HCT116 (cell line): ENCODE results near the gene VRK3.

Experiments used
- ATF3 ChIP-seq: IDR thresholded peaks from 2 replicates; pipeline ENCODE4 v1.6.1; 2012
- CBX3 ChIP-seq: IDR thresholded peaks from 2 replicates; pipeline ENCODE4 v1.6.1; 2012; ENCODE audit warnings: low read depth
- CEBPB ChIP-seq: IDR thresholded peaks from 2 replicates; pipeline ENCODE4 v1.6.1; 2012; ENCODE audit warnings: low read depth
- CTCF ChIP-seq, 3 experiments: fragments of 200-600 bp in 1 of 3; sonication (generic) in 1 of 3; IDR thresholded peaks in 2 of 3; conservative IDR thresholded peaks in 1 of 3; 2 replicates each; pipeline ENCODE4 v1.5.1; 2012 to 2017; ENCODE audit warnings: low read depth in 2 of 3, low read length in 2 of 3, antibody characterized with exemption in 1 of 3, borderline replicate concordance in 1 of 3, control low read depth in 1 of 3, mild to moderate bottlenecking in 1 of 3, mixed read lengths in 1 of 3, mixed run types in 1 of 3, moderate library complexity in 1 of 3; ENCODE audit not compliant: insufficient read depth in 1 of 3
- ELF1 ChIP-seq: IDR thresholded peaks from 2 replicates; pipeline ENCODE4 v1.6.1; 2012; ENCODE audit warnings: low read depth, borderline replicate concordance
- MAX ChIP-seq: IDR thresholded peaks from 2 replicates; pipeline ENCODE4 v1.6.1; 2012
- POLR2A ChIP-seq: IDR thresholded peaks from 2 replicates; pipeline ENCODE4 v1.7.0; 2011; ENCODE audit warnings: borderline replicate concordance; ENCODE audit not compliant: insufficient read depth, insufficient read length; ENCODE audit errors: extremely low read depth
- POLR2AphosphoS5 ChIP-seq: IDR thresholded peaks from 2 replicates; pipeline ENCODE4 v1.6.1; 2011; ENCODE audit warnings: mild to moderate bottlenecking, low read depth, low read length, moderate library complexity
- REST ChIP-seq: IDR thresholded peaks from 2 replicates; pipeline ENCODE4 v1.6.1; 2012; ENCODE audit warnings: low read depth
- YY1 ChIP-seq: IDR thresholded peaks from 2 replicates; pipeline ENCODE4 v1.6.1; 2011; ENCODE audit warnings: low read length, low read depth, moderate library complexity, mild to moderate bottlenecking; ENCODE audit not compliant: insufficient replicate concordance; ENCODE audit errors: extremely low read depth

GRCh38 chr19:50042363-50043024 lies 17.3 kb upstream of the VRK3 start:
- TF ChIP-seq POLR2A (no peak), CTCF (IDR thresholded peaks at IDR 0.05 in 2 of 3, conservative IDR thresholded peaks at IDR 0.05 in 1 of 3; ENCODE audit: borderline replicate concordance in 1 of 3, insufficient read depth in 1 of 3, low read depth in 2 of 3, low read length in 2 of 3) (no peak), YY1 (no peak), CEBPB (no peak), POLR2AphosphoS5 (no peak), MAX (no peak), ATF3 (no peak), CBX3 (no peak), REST (no peak), ELF1 (no peak)
